Activated T-cell treated with anti-CD3 and anti-CD28 coated beads, Interleukin-2, amount 50 U/mL, for 1 hour (primary cell): Measurements from ENCODE around the gene KBTBD13.
A peak's percentile ranks its signal among the peaks of the same experiment; 100 is the strongest.
"Not testable (repeated sequence)": the region's sequence is repeated elsewhere in the genome, so short reads cannot be mapped to it uniquely, and the experiment has no call there.

Source experiments
- DNase-seq: peaks from one replicate; pipeline ENCODE4 v3.0.0-alpha.2; 2020

Gene KBTBD13

GRCh38 chr15:65089206-65089824, 12.8 kb downstream of the KBTBD13 start:
- no peak for DNase-seq

- no peak for DNase-seq
Measured at GRCh38 chr15:65091946-65092770, 15.6 kb downstream of the KBTBD13 start.

GRCh38 chr15:65092911-65093792, 16.6 kb downstream of the KBTBD13 start:
- no peak for DNase-seq

GRCh38 chr15:65093793-65094170, 17.2 kb downstream of the KBTBD13 start:
- not testable (repeated sequence) for DNase-seq

- no peak for DNase-seq
Measured at GRCh38 chr15:65094294-65094995, 17.9 kb downstream of the KBTBD13 start.

GRCh38 chr15:65095011-65095746, 18.6 kb downstream of the KBTBD13 start:
- DNase-seq, result no peak

GRCh38 chr15:65095747-65096104, 19.2 kb downstream of the KBTBD13 start:
- no peak for DNase-seq

- DNase-seq, result no peak
Measured at GRCh38 chr15:65096481-65097385, 20.2 kb downstream of the KBTBD13 start.

GRCh38 chr15:65097651-65098263, 21.2 kb downstream of the KBTBD13 start:
- DNase-seq, result no peak

GRCh38 chr15:65099336-65099735, 22.8 kb downstream of the KBTBD13 start:
- DNase-seq, result no peak

GRCh38 chr15:65099801-65100200, 23.3 kb downstream of the KBTBD13 start:
- not testable (repeated sequence) for DNase-seq

- DNase-seq, result no peak
Measured at GRCh38 chr15:65100442-65100841, 23.9 kb downstream of the KBTBD13 start.

- DNase-seq, result peak; percentile 56
Measured at GRCh38 chr15:65101411-65101890, 24.9 kb downstream of the KBTBD13 start.

- no peak for DNase-seq
Measured at GRCh38 chr15:65101891-65102708, 25.6 kb downstream of the KBTBD13 start.

GRCh38 chr15:65102912-65103311, 26.4 kb downstream of the KBTBD13 start:
- DNase-seq, result no peak

- DNase-seq, result no peak
Measured at GRCh38 chr15:65105038-65105437, 28.5 kb downstream of the KBTBD13 start.

GRCh38 chr15:65106011-65106590, 29.6 kb downstream of the KBTBD13 start:
- DNase-seq, result no peak

- DNase-seq, result no peak
Measured at GRCh38 chr15:65110676-65111292, 34.2 kb downstream of the KBTBD13 start.

GRCh38 chr15:65115086-65115485, 38.5 kb downstream of the KBTBD13 start, which contains the start of gene UBAP1L:
TSS of gene UBAP1L (minus strand) at chr15:65115200. CDS start at chr15:65106215, 8,985 bp downstream.
- DNase-seq, result no peak
